ENCODE measurements around the gene SIKE1.
"Not testable (repeated sequence)": the region's sequence is repeated elsewhere in the genome, so short reads cannot be mapped to it uniquely, and the experiment has no call there.

The SIKE1 gene

GRCh38 chr1:114780344-114781226 lies at the start of gene SIKE1:
TSS of gene SIKE1 (minus strand) at chr1:114780685. CDS start at chr1:114780607, 78 bp downstream.
- Histone ChIP-seq H3K4me3 (peak within 1 kb of the TSS; percentile 76), H3K36me3 (peaks cover 30% of the 10 kb centered on the region), H3K27me3 (no peaks in the 10 kb centered on the region), H3K9me3 (no peaks in the 10 kb centered on the region), H4K20me1 (no peaks in the 10 kb centered on the region), H3K4me1 (peaks cover 19% of the 10 kb centered on the region), H3K9ac (peak within 1 kb of the TSS; percentile 83), H3K4me2 (peak within 1 kb of the TSS; percentile 80), H3K27ac (peak within 1 kb of the TSS; percentile 79)
- TF ChIP-seq Cebpa-rat (IDR thresholded peaks at IDR 0.05), result no peak

DNA sequence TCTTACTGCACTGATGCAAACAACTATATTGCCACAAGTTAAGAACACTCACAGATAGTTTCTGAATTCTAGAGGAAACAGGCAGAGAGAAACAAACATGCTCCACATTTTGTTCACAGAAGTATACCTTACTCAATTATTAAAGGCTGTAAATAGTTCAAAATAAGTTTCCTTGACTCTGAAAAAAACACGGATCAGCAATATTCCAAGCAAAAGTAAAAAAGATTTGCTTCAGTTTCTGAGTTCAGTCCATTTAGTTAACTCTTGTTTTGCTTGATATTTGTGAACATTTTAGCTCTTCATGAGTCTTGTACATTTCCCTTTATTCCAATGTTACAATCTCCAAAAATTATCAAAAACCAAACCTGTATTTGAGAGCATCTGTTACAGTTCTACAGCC lies 49.6 kb upstream of the SIKE1 start:
- not testable (repeated sequence) for H3K27ac ChIP-seq, H3K9ac ChIP-seq, H3K36me3 ChIP-seq, H3K4me1 ChIP-seq, H3K4me2 ChIP-seq, H3K27me3 ChIP-seq, H3K9me3 ChIP-seq, H3K4me3 ChIP-seq, H4K20me1 ChIP-seq

GRCh38 chr1:114828251-114828650 lies 47.8 kb upstream of the SIKE1 start:
- no peak overlapping the region for H3K9ac ChIP-seq
- H3K36me3 ChIP-seq, result no peaks in the 10 kb centered on the region
- no peaks in the 10 kb centered on the region for H4K20me1 ChIP-seq
- H3K4me2 ChIP-seq, result no peak overlapping the region
- H3K9me3 ChIP-seq, result peaks cover 10% of the 10 kb centered on the region
- H3K4me3 ChIP-seq, result no peak overlapping the region
- no peak for TF ChIP-seq Cebpa-rat (IDR thresholded peaks at IDR 0.05)
- no peaks in the 10 kb centered on the region for H3K27me3 ChIP-seq
- H3K27ac ChIP-seq, result no peak overlapping the region
- H3K4me1 ChIP-seq, result no peaks in the 10 kb centered on the region

GRCh38 chr1:114821978-114822377 lies 41.5 kb upstream of the SIKE1 start:
- Histone ChIP-seq H3K9ac (no peak overlapping the region), H3K27ac (no peak overlapping the region), H3K4me1 (no peaks in the 10 kb centered on the region), H3K27me3 (no peaks in the 10 kb centered on the region), H3K36me3 (no peaks in the 10 kb centered on the region), H4K20me1 (no peaks in the 10 kb centered on the region), H3K4me2 (no peak overlapping the region), H3K4me3 (no peak overlapping the region), H3K9me3 (peaks cover 12% of the 10 kb centered on the region)
- TF ChIP-seq Cebpa-rat (IDR thresholded peaks at IDR 0.05), result no peak

DNA sequence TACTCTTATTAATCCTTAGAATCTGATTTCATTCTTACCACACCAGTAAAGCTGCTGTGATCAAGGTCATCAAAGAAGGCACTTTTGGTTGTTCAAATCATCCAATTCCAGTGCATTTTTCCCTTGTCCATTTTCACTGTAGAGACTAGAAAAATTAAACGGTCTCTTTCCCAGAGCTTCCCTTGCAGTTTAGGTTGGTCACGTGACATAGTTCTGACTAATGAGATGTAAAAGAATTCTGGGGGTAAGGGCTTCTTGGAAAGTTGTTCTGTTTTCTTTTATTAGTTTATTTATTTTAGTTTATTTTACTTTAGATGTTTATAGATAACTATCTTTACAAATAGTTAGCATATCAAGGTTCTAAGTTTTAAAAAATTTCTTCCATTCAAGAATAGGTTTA lies 39.9 kb upstream of the SIKE1 start:
- Histone ChIP-seq H4K20me1 (no peaks in the 10 kb centered on the region), H3K27me3 (no peaks in the 10 kb centered on the region), H3K9ac (no peak overlapping the region), H3K9me3 (peaks cover 12% of the 10 kb centered on the region), H3K4me1 (no peaks in the 10 kb centered on the region), H3K27ac (no peak overlapping the region), H3K36me3 (no peaks in the 10 kb centered on the region), H3K4me3 (no peak overlapping the region), H3K4me2 (no peak overlapping the region)
- no peak for TF ChIP-seq Cebpa-rat (IDR thresholded peaks at IDR 0.05)

DNA sequence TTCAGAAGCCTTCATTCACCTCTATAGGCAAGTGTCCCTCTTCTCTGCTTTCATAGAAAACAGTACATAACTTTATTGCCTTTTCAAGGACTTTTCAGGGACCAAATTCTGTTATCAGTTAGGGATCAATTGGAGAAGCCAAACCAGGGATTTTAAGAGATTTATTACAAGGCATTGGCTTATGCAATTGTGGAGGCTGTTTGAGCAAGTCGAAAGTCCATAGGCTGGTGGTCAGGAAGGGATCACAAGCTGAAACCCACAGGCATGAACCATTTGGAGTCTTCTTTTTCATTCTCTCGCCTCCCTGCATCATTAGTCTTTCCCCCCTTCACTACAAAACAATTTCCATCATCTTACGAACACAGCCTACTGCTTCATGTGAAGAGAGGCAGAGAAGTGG lies 39.4 kb upstream of the SIKE1 start:
- Histone ChIP-seq H3K9me3 (peaks cover 12% of the 10 kb centered on the region), H4K20me1 (no peaks in the 10 kb centered on the region), H3K36me3 (no peaks in the 10 kb centered on the region), H3K4me3 (no peak overlapping the region), H3K4me1 (no peaks in the 10 kb centered on the region), H3K9ac (no peak overlapping the region), H3K27me3 (no peaks in the 10 kb centered on the region), H3K27ac (no peak overlapping the region), H3K4me2 (no peak overlapping the region)
- no peak for TF ChIP-seq Cebpa-rat (IDR thresholded peaks at IDR 0.05)

GRCh38 chr1:114804449-114804848 lies 24.0 kb upstream of the SIKE1 start:
- not testable (repeated sequence) for H3K36me3 ChIP-seq, H3K27me3 ChIP-seq, H3K27ac ChIP-seq, H3K9ac ChIP-seq, H3K4me1 ChIP-seq, H3K4me2 ChIP-seq, H4K20me1 ChIP-seq, H3K4me3 ChIP-seq
- peaks cover 12% of the 10 kb centered on the region; the same call in 1 of the 2 replicates for H3K9me3 ChIP-seq

DNA sequence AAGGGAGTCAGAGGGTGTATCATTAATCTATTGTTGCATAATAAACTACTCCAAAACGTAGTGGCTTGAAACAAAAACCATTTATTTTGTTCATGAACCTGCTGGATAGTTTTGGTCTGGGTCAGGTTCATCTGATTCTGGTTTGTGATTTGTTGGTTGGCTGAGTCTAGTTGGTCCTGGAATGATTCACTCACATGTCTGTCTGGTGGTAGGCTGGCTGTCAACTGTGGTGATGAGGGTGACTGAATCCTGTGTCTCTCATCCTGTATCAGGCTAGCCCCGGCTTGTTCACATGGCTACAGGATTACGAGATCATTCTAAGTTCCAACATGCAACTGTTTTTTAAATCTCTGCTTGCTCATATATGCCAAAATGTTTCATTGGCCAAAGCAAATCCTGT lies 22.5 kb upstream of the SIKE1 start:
- H3K4me1 ChIP-seq, result peaks cover under 1% of the 10 kb centered on the region; the same call in 1 of the 2 replicates
- H3K9ac ChIP-seq, result no peak overlapping the region
- TF ChIP-seq Cebpa-rat (IDR thresholded peaks at IDR 0.05), result no peak
- no peaks in the 10 kb centered on the region for H4K20me1 ChIP-seq
- no peak overlapping the region for H3K27ac ChIP-seq
- H3K27me3 ChIP-seq, result no peaks in the 10 kb centered on the region
- H3K9me3 ChIP-seq, result peaks cover 12% of the 10 kb centered on the region; the same call in 1 of the 2 replicates
- H3K4me3 ChIP-seq, result no peak overlapping the region
- no peaks in the 10 kb centered on the region for H3K36me3 ChIP-seq
- no peak overlapping the region for H3K4me2 ChIP-seq

DNA sequence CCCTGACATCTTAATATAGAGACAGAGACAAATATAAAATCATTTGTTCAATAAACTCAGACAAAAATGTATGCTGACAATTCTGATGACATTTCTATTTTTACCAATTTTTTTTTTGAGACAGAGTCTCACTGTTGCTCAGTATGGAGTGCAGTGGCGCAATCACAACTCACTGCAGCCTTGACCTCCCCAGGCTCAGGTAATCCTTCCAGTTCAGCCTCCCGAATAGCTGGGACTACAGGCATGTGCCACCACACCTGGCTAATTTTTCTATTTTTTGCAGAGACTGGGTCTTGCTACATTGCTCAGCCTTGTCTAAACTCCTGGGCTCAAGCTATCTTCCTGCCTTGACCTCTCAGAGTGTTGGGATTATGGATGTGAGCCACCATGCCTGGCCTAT lies 13.6 kb upstream of the SIKE1 start:
- Histone ChIP-seq H3K27ac (no peak overlapping the region), H3K9me3 (peaks cover 14% of the 10 kb centered on the region)
- no peak for TF ChIP-seq Cebpa-rat (IDR thresholded peaks at IDR 0.05)

DNA sequence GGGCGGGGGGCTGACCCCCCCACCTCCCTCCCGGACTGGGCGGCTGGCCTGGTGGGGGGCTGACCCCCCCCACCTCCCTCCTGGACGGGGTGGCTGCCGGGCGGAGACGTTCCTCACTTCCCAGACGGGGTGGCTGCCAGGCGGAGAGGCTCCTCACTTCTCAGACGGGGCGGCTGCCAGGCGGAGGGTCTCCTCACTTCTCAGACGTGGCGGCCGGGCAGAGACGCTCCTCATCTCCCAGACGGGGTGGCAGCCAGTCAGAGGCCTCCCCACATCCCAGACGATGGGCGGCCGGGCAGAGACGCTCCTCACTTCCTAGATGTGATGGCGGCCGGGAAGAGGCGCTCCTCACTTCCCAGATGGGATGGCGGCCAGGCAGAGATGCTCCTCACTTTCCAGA lies 10.1 kb upstream of the SIKE1 start:
- not testable (repeated sequence) for H3K4me3 ChIP-seq, H3K36me3 ChIP-seq, H4K20me1 ChIP-seq, H3K4me2 ChIP-seq, H3K27me3 ChIP-seq, H3K9ac ChIP-seq, H3K27ac ChIP-seq, H3K4me1 ChIP-seq
- peaks cover 24% of the 10 kb centered on the region for H3K9me3 ChIP-seq

More for the DNA sequence above, 13.6 kb upstream of the SIKE1 start:
- Histone ChIP-seq H3K4me1 (peaks cover 4% of the 10 kb centered on the region; the same call in 1 of the 2 replicates), H4K20me1 (no peaks in the 10 kb centered on the region), H3K9ac (no peak overlapping the region), H3K27me3 (no peaks in the 10 kb centered on the region), H3K4me2 (no peak overlapping the region), H3K4me3 (no peak overlapping the region), H3K36me3 (no peaks in the 10 kb centered on the region)

- not testable (repeated sequence) for H4K20me1 ChIP-seq
- peaks cover 14% of the 10 kb centered on the region; the same call in 1 of the 2 replicates for H3K9me3 ChIP-seq
Measured at GRCh38 chr1:114786440-114786839, 6.0 kb upstream of the SIKE1 start.

More at GRCh38 chr1:114786440-114786839, 6.0 kb upstream of the SIKE1 start:
- H3K27me3 ChIP-seq, H3K4me3 ChIP-seq, H3K36me3 ChIP-seq, H3K27ac ChIP-seq, H3K4me2 ChIP-seq, H3K4me1 ChIP-seq, H3K9ac ChIP-seq: not testable (repeated sequence)

Data from BLaER1 (cell line).